LNCaP clone FGC (cell line): ENCODE data around the gene MDH1.
A peak's percentile ranks its signal among the peaks of the same experiment; 100 is the strongest.

ENCODE experiments used
- DNase-seq: peaks from one replicate; pipeline ENCODE4 v3.0.0-alpha.2; 2011; ENCODE audit warnings: low read depth
- H3K4me3 ChIP-seq: 2 replicates; pipeline ENCODE4 v1.5.1; 2011; ENCODE audit warnings: mild to moderate bottlenecking, low read depth, low read length, control low read depth
- CTCF ChIP-seq: IDR thresholded peaks from 2 replicates; pipeline ENCODE4 v1.5.1; 2012; ENCODE audit warnings: mild to moderate bottlenecking; ENCODE audit not compliant: control insufficient read depth, insufficient read depth; ENCODE audit errors: extremely low read depth

Gene MDH1

GRCh38 chr2:63588385-63589147 lies at the start of gene MDH1, which contains the start of gene WDPCP:
TSS of gene MDH1 (plus strand) at chr2:63588963. CDS start at chr2:63589044, 81 bp downstream.
TSS of gene WDPCP (minus strand) at chr2:63588477. CDS start at chr2:63588271, 206 bp downstream.
- no peak for TF ChIP-seq CTCF
- peak; percentile 98 for DNase-seq
- peak within 1 kb of the TSS; percentile 85 for H3K4me3 ChIP-seq

- no peak overlapping the region for H3K4me3 ChIP-seq
- DNase-seq: no peak
- no peak for TF ChIP-seq CTCF
Measured at GRCh38 chr2:63539416-63540162, 49.2 kb upstream of the MDH1 start.

- 0 out of 2 replicates have a peak, but pooled peaks have one; percentile 18 for TF ChIP-seq CTCF
- no peak for DNase-seq
- H3K4me3 ChIP-seq: no peak overlapping the region
Measured at GRCh38 chr2:63544017-63544627, 44.6 kb upstream of the MDH1 start.

- DNase-seq: no peak
- H3K4me3 ChIP-seq: no peak overlapping the region
- no peak for TF ChIP-seq CTCF
Measured at GRCh38 chr2:63545023-63545422, 43.7 kb upstream of the MDH1 start.

- no peak for DNase-seq
- TF ChIP-seq CTCF: no peak
- H3K4me3 ChIP-seq: no peak overlapping the region
Measured at GRCh38 chr2:63553049-63553448, 35.7 kb upstream of the MDH1 start.

- no peak overlapping the region for H3K4me3 ChIP-seq
- no peak for DNase-seq
- no peak for TF ChIP-seq CTCF
Measured at GRCh38 chr2:63555299-63555698, 33.5 kb upstream of the MDH1 start.
